Aortic smooth muscle cell (primary cell): ENCODE data around the gene OAS3. TPM values are rescaled to one million over a fixed set of nuclear protein-coding genes. Genes with fewer than 3 reads are reported as not detected.

Experiments
- total RNA-seq: library from RNA; depleted of rRNA; stranded (reverse); fragments of >200 nt; gene quantifications from 2 replicates; pipeline ENCODE4 v1.2.3, GENCODE V29; 2014

Gene OAS3
- total RNA-seq: 5.0 and 6.3 TPM in 2 replicates

GRCh38 chr12:112937741-112938719 is at the start of gene OAS3:
Gene OAS3 (plus strand): TSS chr12:112938474. CDS start chr12:112938531, 57 bp downstream.

GRCh38 chr12:112906712-112907414 is 31.4 kb upstream of the OAS3 start, which contains the start of gene OAS1:
Gene OAS1 (plus strand): TSS chr12:112906962. CDS start chr12:112907040, 78 bp downstream.

GRCh38 chr12:112978163-112979040 is 40.1 kb downstream of the OAS3 start, which contains the start of gene OAS2:
Gene OAS2 (plus strand): TSS chr12:112978519. CDS start chr12:112978609, 90 bp downstream.

Other genes with a start within 250 kb of the OAS3 start
- gene RPH3A, start 146.7 kb upstream of the OAS3 start, total RNA-seq: not detected in 2 replicates
- 0.75 and 5.3 TPM in 2 replicates for gene OAS1, start 31.5 kb upstream of the OAS3 start, total RNA-seq
- 11.3 and 12.3 TPM in 2 replicates for gene OAS2, start 40.0 kb downstream of the OAS3 start, total RNA-seq
- gene DTX1, start 118.3 kb downstream of the OAS3 start, total RNA-seq: not detected in 2 replicates
- gene RASAL1, start 197.3 kb downstream of the OAS3 start, total RNA-seq: not detected in 2 replicates
- gene CFAP73, start 211.2 kb downstream of the OAS3 start, total RNA-seq: not detected in 2 replicates
- 25.9 and 34.0 TPM in 2 replicates for gene DDX54, start 247.0 kb downstream of the OAS3 start, total RNA-seq
- gene RITA1, start 247.2 kb downstream of the OAS3 start, total RNA-seq: 11.1 and 12.6 TPM in 2 replicates